OCI-LY3 (cell line): ENCODE measurements around the gene FHOD3.

Source experiments
- H2AFZ ChIP-seq: fragments of 200-600, 300-600 bp; shearing (Covaris generic); 2 replicates; pipeline ENCODE4 v1.6.0; 2014; ENCODE audit warnings: antibody characterized with exemption, low read depth, low read length
- H3K27ac ChIP-seq: fragments of 200-600, 300-600 bp; sonication (generic); 2 replicates; pipeline ENCODE4 v1.5.1; 2014; ENCODE audit warnings: mild to moderate bottlenecking, low read length, moderate library complexity, mixed read lengths
- H3K27me3 ChIP-seq: fragments of 200-600, 300-600 bp; sonication (generic); 2 replicates; pipeline ENCODE4 v1.6.1; 2014; ENCODE audit warnings: low read depth, low read length, mixed read lengths
- H3K36me3 ChIP-seq: fragments of 200-600, 300-600 bp; sonication (generic); replicated peaks from 2 replicates; pipeline ENCODE3; 2014; ENCODE audit warnings: low read depth, low read length, mixed read lengths
- H3K4me1 ChIP-seq: fragments of 300-600, 200-600 bp; sonication (generic); 2 replicates; pipeline ENCODE4 v1.6.1; 2014; ENCODE audit warnings: low read length, mixed read lengths
- H3K4me2 ChIP-seq: fragments of 200-600, 300-600 bp; sonication (generic); 2 replicates; pipeline ENCODE4 v1.6.1; 2014; ENCODE audit warnings: low read length, mixed read lengths
- H3K4me3 ChIP-seq: fragments of 300-600, 200-600 bp; sonication (generic); 2 replicates; pipeline ENCODE4 v1.5.1; 2014; ENCODE audit warnings: antibody characterized with exemption, mild to moderate bottlenecking, low read length, moderate library complexity
- H3K79me2 ChIP-seq: fragments of 300-600, 200-600 bp; shearing (Covaris generic); 2 replicates; pipeline ENCODE4 v1.6.1; 2014; ENCODE audit warnings: mild to moderate bottlenecking, low read length, mixed read lengths
- H3K9ac ChIP-seq: fragments of 300-600, 200-600 bp; shearing (Covaris generic); 2 replicates; pipeline ENCODE4 v1.6.0; 2014; ENCODE audit warnings: mild to moderate bottlenecking, low read length, moderate library complexity
- H3K9me3 ChIP-seq: fragments of 200-600, 300-600 bp; shearing (Covaris generic); 2 replicates; pipeline ENCODE4 v1.6.1; 2014; ENCODE audit warnings: low read length, mixed read lengths; ENCODE audit not compliant: insufficient read depth
- H4K20me1 ChIP-seq: fragments of 200-600, 300-600 bp; sonication (generic); 2 replicates; pipeline ENCODE4 v1.6.1; 2016; ENCODE audit warnings: low read length, mixed read lengths; ENCODE audit not compliant: insufficient read depth
- EZH2phosphoT487 ChIP-seq: fragments of 200-600 bp; shearing (Covaris generic); IDR thresholded peaks from 2 replicates; pipeline ENCODE4 v1.6.1; 2018; ENCODE audit warnings: antibody characterized with exemption, mixed run types, low read depth
- TF ChIP-seq, protein P1 (sequence below): fragments of 200-600, 300-600 bp; sonication (generic); IDR thresholded peaks from 2 replicates; pipeline ENCODE4 v1.5.1; 2014; ENCODE audit warnings: antibody characterized with exemption, low read length, low read depth

Gene FHOD3

GRCh38 chr18:36379435-36379984, 82.0 kb downstream of the FHOD3 start:
- no peak overlapping the region for H3K27ac ChIP-seq
- H4K20me1 ChIP-seq, result no peaks in the 10 kb centered on the region
- H3K36me3 ChIP-seq, result no peaks in the 10 kb centered on the region
- H3K27me3 ChIP-seq, result 0 out of 2 replicates have a peak, but pooled peaks cover 3% of the 10 kb centered on the region
- H3K4me2 ChIP-seq, result no peak overlapping the region
- no peak overlapping the region for H2AFZ ChIP-seq
- no peaks in the 10 kb centered on the region for H3K79me2 ChIP-seq
- no peaks in the 10 kb centered on the region for H3K4me1 ChIP-seq
- H3K9ac ChIP-seq, result no peak overlapping the region
- no peak for TF ChIP-seq EZH2phosphoT487
- TF ChIP-seq, protein P1, sequence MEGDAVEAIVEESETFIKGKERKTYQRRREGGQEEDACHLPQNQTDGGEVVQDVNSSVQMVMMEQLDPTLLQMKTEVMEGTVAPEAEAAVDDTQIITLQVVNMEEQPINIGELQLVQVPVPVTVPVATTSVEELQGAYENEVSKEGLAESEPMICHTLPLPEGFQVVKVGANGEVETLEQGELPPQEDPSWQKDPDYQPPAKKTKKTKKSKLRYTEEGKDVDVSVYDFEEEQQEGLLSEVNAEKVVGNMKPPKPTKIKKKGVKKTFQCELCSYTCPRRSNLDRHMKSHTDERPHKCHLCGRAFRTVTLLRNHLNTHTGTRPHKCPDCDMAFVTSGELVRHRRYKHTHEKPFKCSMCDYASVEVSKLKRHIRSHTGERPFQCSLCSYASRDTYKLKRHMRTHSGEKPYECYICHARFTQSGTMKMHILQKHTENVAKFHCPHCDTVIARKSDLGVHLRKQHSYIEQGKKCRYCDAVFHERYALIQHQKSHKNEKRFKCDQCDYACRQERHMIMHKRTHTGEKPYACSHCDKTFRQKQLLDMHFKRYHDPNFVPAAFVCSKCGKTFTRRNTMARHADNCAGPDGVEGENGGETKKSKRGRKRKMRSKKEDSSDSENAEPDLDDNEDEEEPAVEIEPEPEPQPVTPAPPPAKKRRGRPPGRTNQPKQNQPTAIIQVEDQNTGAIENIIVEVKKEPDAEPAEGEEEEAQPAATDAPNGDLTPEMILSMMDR, result no peak
- no peaks in the 10 kb centered on the region for H3K9me3 ChIP-seq
- H3K4me3 ChIP-seq, result no peak overlapping the region

DNA sequence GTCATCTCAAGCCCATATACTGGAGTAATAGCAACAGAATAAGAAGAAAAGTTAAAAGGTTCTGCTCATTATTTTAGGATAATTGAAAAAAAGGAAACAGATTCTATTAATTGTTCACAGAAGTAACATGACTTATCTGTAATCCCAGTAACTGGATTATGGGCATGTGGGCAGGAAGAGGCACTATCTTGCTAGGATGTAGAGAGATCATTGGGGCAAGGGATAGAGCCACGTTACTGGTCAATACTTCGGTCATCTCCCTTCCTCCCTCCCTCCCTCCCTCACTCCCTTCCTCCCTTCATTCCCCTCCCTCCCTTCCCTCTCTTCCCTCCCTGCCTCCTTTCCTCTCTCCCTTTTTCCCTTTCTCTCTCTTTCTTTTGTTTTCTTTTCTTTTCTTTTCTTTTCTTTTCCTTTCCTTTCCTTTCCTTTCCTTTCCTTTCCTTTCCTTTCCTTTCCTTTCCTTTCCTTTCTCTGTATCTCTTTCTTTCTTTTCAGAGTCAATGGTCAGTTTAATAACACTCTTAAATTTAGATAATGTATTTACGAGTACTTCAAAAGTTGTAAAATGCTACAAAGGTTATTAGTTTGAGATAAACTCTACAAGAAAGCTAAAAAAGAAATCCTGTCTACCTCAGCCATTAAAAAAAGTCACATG, 82.8 kb downstream of the FHOD3 start:
- TF ChIP-seq, protein P1, result no peak
- no peak for TF ChIP-seq EZH2phosphoT487
- Histone ChIP-seq H2AFZ (no peak overlapping the region), H3K79me2 (no peaks in the 10 kb centered on the region), H3K4me1 (no peaks in the 10 kb centered on the region), H3K9ac (no peak overlapping the region), H3K36me3 (no peaks in the 10 kb centered on the region), H3K4me2 (no peak overlapping the region), H3K9me3 (no peaks in the 10 kb centered on the region), H4K20me1 (no peaks in the 10 kb centered on the region), H3K4me3 (no peak overlapping the region), H3K27ac (no peak overlapping the region), H3K27me3 (0 out of 2 replicates have a peak, but pooled peaks cover 3% of the 10 kb centered on the region)

DNA sequence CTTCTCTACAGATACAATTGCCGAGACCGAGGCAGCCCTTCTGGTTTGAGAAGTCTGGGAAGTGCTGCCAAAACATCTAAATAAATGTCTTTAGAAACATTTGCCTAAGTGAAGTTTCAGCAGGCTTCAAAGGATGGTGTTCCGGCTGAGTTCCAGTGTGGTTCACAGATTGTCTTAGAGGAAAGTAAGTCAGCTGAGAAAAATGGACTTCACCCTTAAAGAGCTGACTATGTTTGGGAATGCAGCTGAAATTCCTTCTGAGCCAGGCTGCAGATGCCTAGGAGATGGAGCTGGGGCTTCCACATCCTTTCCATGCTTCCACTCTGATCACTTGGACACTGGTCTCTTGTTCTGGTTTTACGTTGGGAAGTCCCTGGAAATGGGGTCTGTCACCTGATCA, 83.6 kb downstream of the FHOD3 start:
- H2AFZ ChIP-seq, result no peak overlapping the region
- H3K4me2 ChIP-seq, result no peak overlapping the region
- H3K9me3 ChIP-seq, result no peaks in the 10 kb centered on the region
- no peaks in the 10 kb centered on the region for H3K36me3 ChIP-seq
- H3K4me1 ChIP-seq, result no peaks in the 10 kb centered on the region
- no peaks in the 10 kb centered on the region for H3K79me2 ChIP-seq
- no peak overlapping the region for H3K4me3 ChIP-seq
- H3K9ac ChIP-seq, result no peak overlapping the region
- H4K20me1 ChIP-seq, result no peaks in the 10 kb centered on the region
- TF ChIP-seq EZH2phosphoT487, result no peak
- TF ChIP-seq, protein P1, result no peak
- no peak overlapping the region for H3K27ac ChIP-seq
- 0 out of 2 replicates have a peak, but pooled peaks cover 3% of the 10 kb centered on the region for H3K27me3 ChIP-seq

GRCh38 chr18:36382854-36383253, 85.3 kb downstream of the FHOD3 start:
- Histone ChIP-seq H3K4me1 (no peaks in the 10 kb centered on the region), H2AFZ (no peak overlapping the region), H3K36me3 (no peaks in the 10 kb centered on the region), H3K79me2 (no peaks in the 10 kb centered on the region), H3K27me3 (0 out of 2 replicates have a peak, but pooled peaks cover 3% of the 10 kb centered on the region), H3K4me3 (no peak overlapping the region), H4K20me1 (no peaks in the 10 kb centered on the region), H3K27ac (no peak overlapping the region), H3K9ac (no peak overlapping the region), H3K9me3 (no peaks in the 10 kb centered on the region), H3K4me2 (no peak overlapping the region)
- TF ChIP-seq EZH2phosphoT487, result no peak
- TF ChIP-seq, protein P1, result no peak
